Measurements from ENCODE around the gene PLA2G4B.

PLA2G4B gene

DNA sequence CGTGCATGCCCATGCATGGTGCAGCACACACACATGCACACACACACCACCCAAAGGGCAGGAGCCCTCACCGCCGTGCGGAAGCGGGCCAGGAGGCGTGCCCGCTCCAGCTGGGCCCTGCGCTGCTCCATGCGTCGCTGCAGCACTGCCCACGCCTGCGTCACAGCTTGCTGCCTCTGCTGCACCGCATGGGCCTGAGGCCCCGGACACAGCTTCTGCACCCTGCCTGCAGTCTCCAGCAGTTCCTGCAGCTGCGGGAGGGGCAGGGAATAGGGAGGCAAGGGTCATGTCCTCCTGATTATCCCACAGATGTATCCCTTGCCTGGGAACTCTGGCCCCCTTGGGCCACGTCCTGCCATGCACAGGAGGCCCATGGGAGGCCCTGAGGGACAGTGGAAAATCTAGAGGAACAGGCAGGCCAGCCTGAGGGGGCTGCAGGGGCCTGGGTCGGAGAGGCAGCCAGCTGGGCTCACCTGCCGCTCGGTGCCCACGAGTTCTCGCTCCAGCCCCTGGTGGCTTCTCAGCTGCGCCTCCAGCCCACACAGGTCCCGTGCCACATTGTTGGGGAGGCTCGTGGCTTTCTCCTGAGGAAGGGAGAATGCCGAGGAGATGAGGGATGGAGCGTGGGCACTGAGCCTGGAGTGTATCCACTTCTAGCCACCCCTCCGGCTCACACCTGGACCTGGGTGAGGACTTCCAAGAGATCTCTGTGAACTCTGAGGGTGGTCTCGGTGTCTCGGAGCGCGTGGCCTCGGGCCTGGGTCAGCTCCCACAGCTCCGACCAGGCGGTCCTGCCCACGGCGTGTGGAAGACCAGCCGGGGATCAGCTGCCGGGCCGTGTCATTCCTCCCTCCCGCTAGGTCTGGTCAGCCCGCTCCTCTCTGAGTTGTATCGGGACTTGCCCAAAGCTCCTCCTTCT lies 31.4 kb downstream of the PLA2G4B start:
- no peak for DNase-seq (ENCODE audit: low read depth in 2 of 2)

GRCh38 chr15:41870689-41871081 lies 32.0 kb downstream of the PLA2G4B start:
- DNase-seq (ENCODE audit: low read depth in 2 of 2), result peak; percentile 53 to 58

GRCh38 chr15:41871175-41871905 lies 32.7 kb downstream of the PLA2G4B start:
- no peak for DNase-seq (ENCODE audit: low read depth in 2 of 2)

DNA sequence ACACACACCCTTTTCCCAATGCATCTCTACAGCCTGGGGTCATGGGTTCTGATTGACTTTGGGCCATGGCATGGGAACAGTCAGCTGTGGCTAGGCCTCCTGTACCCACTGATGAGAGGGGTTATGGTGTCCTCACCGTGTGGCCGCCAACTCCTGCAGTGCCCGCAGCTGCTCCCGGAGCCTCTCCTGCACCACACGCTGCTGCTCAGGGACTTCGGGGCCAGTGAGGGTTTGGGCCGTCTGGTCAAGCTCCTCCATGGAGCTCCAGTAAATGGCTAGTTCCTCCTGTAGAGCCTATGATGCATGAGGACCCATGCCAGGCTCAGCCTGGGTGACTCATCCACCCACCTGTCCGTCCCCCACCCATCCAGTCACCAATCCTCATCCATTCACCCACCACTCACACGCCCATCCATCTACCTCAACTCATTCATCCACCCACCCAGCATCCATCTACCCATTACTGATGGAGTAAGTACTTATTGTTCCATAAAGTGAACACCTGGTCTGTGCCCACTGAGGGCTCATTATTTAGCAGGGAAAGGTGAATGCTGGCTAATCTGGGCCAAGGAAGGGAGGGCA lies 33.6 kb downstream of the PLA2G4B start:
- DNase-seq (ENCODE audit: low read depth in 2 of 2), result no peak

DNA sequence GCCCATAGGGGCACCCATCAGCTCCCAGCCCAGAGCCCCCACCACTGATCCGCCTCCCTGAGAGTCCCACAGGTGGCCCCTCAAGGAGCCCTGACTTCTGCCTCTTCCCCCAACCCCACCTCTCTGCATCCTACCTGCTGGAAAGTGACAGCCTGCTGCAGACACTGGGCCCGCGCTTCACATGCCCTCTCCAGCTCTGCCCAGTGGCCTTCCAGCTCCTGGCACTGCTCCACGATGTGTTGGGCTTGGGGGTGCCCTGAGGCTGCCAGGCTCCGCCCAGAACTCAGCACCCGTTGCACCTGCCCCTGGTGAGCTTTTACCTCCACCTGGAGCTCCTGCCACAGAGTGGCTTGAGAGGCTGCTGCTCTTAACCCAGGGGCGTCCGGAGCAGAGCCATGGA lies 35.1 kb downstream of the PLA2G4B start:
- DNase-seq (ENCODE audit: low read depth in 2 of 2), result no peak

- DNase-seq (ENCODE audit: low read depth in 2 of 2), result no peak
These were observed 36.1 kb downstream of the PLA2G4B start for GRCh38 chr15:41874736-41875135.

DNA sequence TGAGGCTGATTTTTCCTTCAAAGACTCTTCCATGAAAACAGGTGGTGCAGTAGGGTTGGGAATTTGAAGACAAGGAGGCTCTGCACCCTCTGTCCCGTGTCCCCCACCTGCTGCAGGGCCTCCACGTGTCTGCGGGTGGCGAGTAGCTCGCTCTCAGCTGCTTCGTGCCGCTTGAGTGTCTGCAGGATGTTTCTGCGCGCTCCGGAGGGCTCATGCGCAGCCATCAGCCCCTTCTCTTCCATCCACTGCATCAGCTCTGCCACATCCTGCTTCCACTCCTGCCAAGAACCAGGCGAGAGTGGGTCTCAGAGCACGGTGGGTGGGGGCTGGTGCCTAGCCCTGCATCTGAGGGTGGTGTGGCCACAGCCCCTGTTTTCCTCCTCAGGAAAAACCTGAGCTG lies 37.4 kb downstream of the PLA2G4B start:
- no peak for DNase-seq (ENCODE audit: low read depth in 2 of 2)

DNA sequence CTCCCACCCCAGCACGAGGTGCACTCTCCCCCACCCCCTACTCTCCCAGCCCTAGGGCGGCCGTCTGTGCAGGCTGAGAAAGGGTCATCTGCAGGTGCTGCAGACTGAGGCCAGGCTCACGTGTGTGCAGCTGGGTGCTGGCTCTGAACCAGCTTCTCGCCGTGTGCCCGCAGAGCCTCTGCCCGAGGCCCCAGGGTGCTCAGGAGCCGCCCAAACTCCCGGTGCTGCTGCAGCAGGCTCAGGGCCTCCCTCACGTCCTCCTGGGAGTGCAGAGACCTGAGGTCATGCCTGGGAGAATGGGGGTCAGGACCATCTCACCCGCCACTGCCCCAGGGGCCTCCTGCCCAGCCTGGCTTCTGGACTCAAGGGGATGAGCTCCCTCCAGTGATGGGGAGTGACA lies 38.0 kb downstream of the PLA2G4B start:
- no peak for DNase-seq (ENCODE audit: low read depth in 2 of 2)

- DNase-seq (ENCODE audit: low read depth in 2 of 2), result no peak
These were observed 39.1 kb downstream of the PLA2G4B start for GRCh38 chr15:41877631-41878354.

- no peak for DNase-seq (ENCODE audit: low read depth in 2 of 2)
These were observed 39.7 kb downstream of the PLA2G4B start for GRCh38 chr15:41878355-41878699.

DNA sequence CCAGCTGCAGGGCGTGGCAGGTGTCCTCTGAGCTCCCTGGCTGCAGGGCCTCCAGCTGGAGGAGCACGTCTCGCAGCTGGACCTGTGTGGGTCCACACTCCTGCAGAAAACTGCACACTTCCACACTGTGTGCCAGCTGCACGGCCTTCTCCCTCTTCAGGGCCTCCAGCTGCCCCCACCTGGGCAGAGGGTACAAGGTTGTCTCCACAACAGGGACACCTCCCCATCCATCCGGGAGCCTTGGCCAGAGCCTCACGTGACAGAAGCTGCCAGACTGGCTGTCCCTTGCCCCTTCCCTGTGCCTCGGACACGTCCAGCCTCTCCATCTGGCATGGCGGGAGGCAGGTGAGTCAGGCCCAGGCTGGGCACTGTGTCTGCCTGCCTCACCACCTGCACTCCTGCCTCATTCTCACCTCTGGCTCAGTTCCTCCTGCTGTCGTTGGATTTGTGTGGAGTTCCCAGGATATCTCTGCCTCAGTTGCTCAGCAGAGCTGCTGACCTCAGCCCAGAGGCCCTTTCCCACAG lies 40.7 kb downstream of the PLA2G4B start:
- DNase-seq (ENCODE audit: low read depth in 2 of 2), result no peak

GRCh38 chr15:41880156-41880877 lies 41.7 kb downstream of the PLA2G4B start:
- no peak for DNase-seq (ENCODE audit: low read depth in 2 of 2)

DNA sequence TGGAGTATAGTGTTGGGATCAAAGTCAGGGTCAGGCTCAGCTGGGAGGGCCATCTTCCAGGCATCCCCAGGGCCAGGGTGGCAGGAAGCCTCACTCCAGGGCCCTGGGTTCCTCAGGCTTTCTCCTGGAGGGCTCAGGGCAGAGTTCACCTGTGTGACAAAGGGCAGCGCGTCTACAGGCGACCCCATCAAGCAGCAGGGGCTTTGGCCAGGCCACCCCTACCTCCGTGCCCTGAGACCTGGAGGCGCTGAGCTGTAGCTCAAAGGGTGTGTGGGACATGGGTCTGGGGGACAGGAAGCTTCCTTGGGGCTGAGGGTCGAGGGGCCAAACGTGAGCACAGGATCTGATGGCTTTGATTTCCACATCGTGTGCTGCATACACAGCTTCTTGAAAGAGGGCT lies 42.4 kb downstream of the PLA2G4B start:
- no peak for DNase-seq (ENCODE audit: low read depth in 2 of 2)

- no peak for DNase-seq (ENCODE audit: low read depth in 2 of 2)
These were observed 42.9 kb downstream of the PLA2G4B start for GRCh38 chr15:41881550-41881919.

GRCh38 chr15:41881920-41882688 lies 43.5 kb downstream of the PLA2G4B start:
- DNase-seq (ENCODE audit: low read depth in 2 of 2), result no peak

GRCh38 chr15:41882689-41883483 lies 44.2 kb downstream of the PLA2G4B start:
- DNase-seq (ENCODE audit: low read depth in 2 of 2), result no peak

- DNase-seq (ENCODE audit: low read depth in 2 of 2), result no peak
These were observed 44.8 kb downstream of the PLA2G4B start for GRCh38 chr15:41883484-41883825.

GRCh38 chr15:41884458-41884857 lies 45.8 kb downstream of the PLA2G4B start:
- DNase-seq (ENCODE audit: low read depth in 2 of 2), result no peak

GRCh38 chr15:41885321-41885720 lies 46.7 kb downstream of the PLA2G4B start:
- DNase-seq (ENCODE audit: low read depth in 2 of 2), result no peak

DNA sequence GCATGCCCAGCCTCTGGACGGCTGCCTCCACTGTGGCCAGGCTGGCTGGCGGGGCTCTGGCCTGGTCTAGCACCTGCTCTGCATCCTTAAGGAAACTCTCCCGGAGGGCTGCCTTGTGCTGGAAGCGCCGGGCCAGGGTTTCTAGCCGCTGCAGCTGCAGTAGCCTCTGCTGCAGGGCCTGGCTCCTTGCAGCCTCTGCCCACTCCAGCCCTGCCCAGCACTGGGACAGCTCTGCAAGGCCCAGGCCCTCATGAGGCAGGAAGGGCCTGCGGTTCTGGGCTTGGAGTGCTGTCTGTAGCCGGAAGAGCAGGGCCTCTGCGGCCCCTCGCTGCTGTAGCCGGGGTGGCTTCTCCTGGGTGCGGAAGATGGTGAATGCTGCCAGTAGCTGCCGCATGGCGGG lies 47.2 kb downstream of the PLA2G4B start:
- DNase-seq (ENCODE audit: low read depth in 2 of 2), result no peak

Measured in stimulated activated CD8-positive, alpha-beta memory T cell treated with anti-CD3 and anti-CD28 coated beads, Interleukin-15, amount 100 ng/mL, for 48 hours (primary cell).